ENCODE results near the gene ADAMTSL3. TPM values are rescaled to one million over a fixed set of nuclear protein-coding genes. Genes with fewer than 3 reads are reported as not detected.
A peak's percentile ranks its signal among the peaks of the same experiment; 100 is the strongest.

The ADAMTSL3 gene
- total RNA-seq, 6 experiments from 2014 or later = 7.5 to 28.7 (median 14.0) TPM

GRCh38 chr15:83694015-83694414, 40.1 kb downstream of the ADAMTSL3 start:
- WGBS (ENCODE audit: insufficient coverage, low coverage, low lambda C conversion rate, missing lambda C conversion rate) = 52% methylated on average over 5 of the region's 9 CpGs
- no peak overlapping the region for H3K4me3 ChIP-seq
- H3K27ac ChIP-seq = no peak overlapping the region
- no peak for DNase-seq
- H3K4me1 ChIP-seq = peaks cover 0 to 9% (median 0%) of the 10 kb centered on the region in 4 donors
- ATAC-seq = no peak
- no peaks in the 10 kb centered on the region for H3K9me3 ChIP-seq
- no peak for TF ChIP-seq POLR2A (IDR thresholded peaks at IDR 0.05)
- no peak for TF ChIP-seq CTCF (IDR thresholded peaks at IDR 0.05)
- H3K27me3 ChIP-seq = no peaks in the 10 kb centered on the region
- no peaks in the 10 kb centered on the region for H3K36me3 ChIP-seq
- intact Hi-C loops (cut with DNase I) = no loop called here

- WGBS (ENCODE audit: insufficient coverage, low coverage, low lambda C conversion rate, missing lambda C conversion rate) = 82% methylated on average over 5 of the region's 5 CpGs
- Histone ChIP-seq H3K4me3 (no peak overlapping the region), H3K9me3 (no peaks in the 10 kb centered on the region), H3K27ac (no peak overlapping the region), H3K4me1 (peaks cover 0 to 9% (median 0%) of the 10 kb centered on the region in 4 donors), H3K36me3 (no peaks in the 10 kb centered on the region), H3K27me3 (no peaks in the 10 kb centered on the region)
- DNase-seq (no peak), ATAC-seq (no peak)
- TF ChIP-seq POLR2A (IDR thresholded peaks at IDR 0.05) = no peak
- TF ChIP-seq CTCF (IDR thresholded peaks at IDR 0.05) = no peak
- intact Hi-C loops (cut with DNase I) = no loop called here
Measured at GRCh38 chr15:83694536-83694935, 40.6 kb downstream of the ADAMTSL3 start.

GRCh38 chr15:83695246-83695645, 41.3 kb downstream of the ADAMTSL3 start:
- Histone ChIP-seq H3K27ac (no peak overlapping the region), H3K36me3 (no peaks in the 10 kb centered on the region), H3K9me3 (no peaks in the 10 kb centered on the region), H3K4me3 (no peak overlapping the region), H3K27me3 (no peaks in the 10 kb centered on the region), H3K4me1 (peaks cover 0 to 9% (median 0%) of the 10 kb centered on the region in 4 donors)
- DNase-seq = no peak
- no peak for TF ChIP-seq CTCF (IDR thresholded peaks at IDR 0.05)
- TF ChIP-seq POLR2A (IDR thresholded peaks at IDR 0.05) = no peak
- ATAC-seq = no peak
- intact Hi-C loops (cut with DNase I) = no loop called here
- 61% methylated on average over 3 of the region's 3 CpGs for WGBS (ENCODE audit: insufficient coverage, low coverage, low lambda C conversion rate, missing lambda C conversion rate)

- H3K9me3 ChIP-seq = no peaks in the 10 kb centered on the region
- intact Hi-C loops (cut with DNase I) = no loop called here
- H3K27ac ChIP-seq = no peak overlapping the region
- WGBS (ENCODE audit: insufficient coverage, low coverage, low lambda C conversion rate, missing lambda C conversion rate) = 81% methylated on average over 4 of the region's 7 CpGs
- H3K4me3 ChIP-seq = no peak overlapping the region
- DNase-seq (peak in 1 of 3 donors; percentile 33), ATAC-seq (peak in 1 of 4 donors; percentile 41)
- H3K36me3 ChIP-seq = no peaks in the 10 kb centered on the region
- TF ChIP-seq POLR2A (IDR thresholded peaks at IDR 0.05) (no peak), CTCF (IDR thresholded peaks at IDR 0.05) (no peak)
- peaks cover 0 to 9% (median 0%) of the 10 kb centered on the region in 4 donors for H3K4me1 ChIP-seq
- H3K27me3 ChIP-seq = no peaks in the 10 kb centered on the region
Measured at GRCh38 chr15:83695901-83696425, 42.0 kb downstream of the ADAMTSL3 start.

- DNase-seq = no peak
- ATAC-seq = no peak
- Histone ChIP-seq H3K36me3 (no peaks in the 10 kb centered on the region), H3K4me1 (peaks cover 0 to 9% (median 0%) of the 10 kb centered on the region in 4 donors), H3K4me3 (no peak overlapping the region), H3K9me3 (no peaks in the 10 kb centered on the region), H3K27me3 (no peaks in the 10 kb centered on the region), H3K27ac (no peak overlapping the region)
- TF ChIP-seq POLR2A (IDR thresholded peaks at IDR 0.05) (no peak), CTCF (IDR thresholded peaks at IDR 0.05) (no peak)
- intact Hi-C loops (cut with DNase I) = no loop called here
Measured at GRCh38 chr15:83697716-83698115, 43.8 kb downstream of the ADAMTSL3 start.
